ENCODE measurements around the gene SLC45A2. TPM values are rescaled to one million over a fixed set of nuclear protein-coding genes. Genes with fewer than 3 reads are reported as not detected.

Gene SLC45A2
- total RNA-seq, 1 donor from 2014 or later: not detected

DNA sequence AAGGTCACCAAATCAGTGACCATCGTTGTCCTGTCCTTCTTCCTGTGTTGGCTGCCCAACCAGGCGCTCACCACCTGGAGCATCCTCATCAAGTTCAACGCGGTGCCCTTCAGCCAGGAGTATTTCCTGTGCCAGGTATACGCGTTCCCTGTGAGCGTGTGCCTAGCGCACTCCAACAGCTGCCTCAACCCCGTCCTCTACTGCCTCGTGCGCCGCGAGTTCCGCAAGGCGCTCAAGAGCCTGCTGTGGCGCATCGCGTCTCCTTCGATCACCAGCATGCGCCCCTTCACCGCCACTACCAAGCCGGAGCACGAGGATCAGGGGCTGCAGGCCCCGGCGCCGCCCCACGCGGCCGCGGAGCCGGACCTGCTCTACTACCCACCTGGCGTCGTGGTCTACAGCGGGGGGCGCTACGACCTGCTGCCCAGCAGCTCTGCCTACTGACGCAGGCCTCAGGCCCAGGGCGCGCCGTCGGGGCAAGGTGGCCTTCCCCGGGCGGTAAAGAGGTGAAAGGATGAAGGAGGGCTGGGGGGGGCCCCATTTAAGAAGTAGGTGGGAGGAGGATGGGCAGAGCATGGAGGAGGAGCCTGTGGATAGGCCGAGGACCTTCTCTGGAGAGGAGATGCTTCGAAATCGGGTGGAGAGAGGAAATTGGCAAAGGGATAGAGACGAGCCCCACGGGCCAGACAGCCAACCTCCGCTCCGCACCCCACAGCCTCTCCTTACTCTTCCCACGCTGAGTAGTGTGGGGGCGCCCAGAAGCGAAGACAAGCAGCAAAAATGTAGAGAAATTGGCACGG, 46.6 kb downstream of the SLC45A2 start:
- no peak overlapping the region for H3K4me3 ChIP-seq (ENCODE audit: low read depth, low read length)
- DNase-seq (ENCODE audit: low read depth): no peak
- TF ChIP-seq, protein P1, sequence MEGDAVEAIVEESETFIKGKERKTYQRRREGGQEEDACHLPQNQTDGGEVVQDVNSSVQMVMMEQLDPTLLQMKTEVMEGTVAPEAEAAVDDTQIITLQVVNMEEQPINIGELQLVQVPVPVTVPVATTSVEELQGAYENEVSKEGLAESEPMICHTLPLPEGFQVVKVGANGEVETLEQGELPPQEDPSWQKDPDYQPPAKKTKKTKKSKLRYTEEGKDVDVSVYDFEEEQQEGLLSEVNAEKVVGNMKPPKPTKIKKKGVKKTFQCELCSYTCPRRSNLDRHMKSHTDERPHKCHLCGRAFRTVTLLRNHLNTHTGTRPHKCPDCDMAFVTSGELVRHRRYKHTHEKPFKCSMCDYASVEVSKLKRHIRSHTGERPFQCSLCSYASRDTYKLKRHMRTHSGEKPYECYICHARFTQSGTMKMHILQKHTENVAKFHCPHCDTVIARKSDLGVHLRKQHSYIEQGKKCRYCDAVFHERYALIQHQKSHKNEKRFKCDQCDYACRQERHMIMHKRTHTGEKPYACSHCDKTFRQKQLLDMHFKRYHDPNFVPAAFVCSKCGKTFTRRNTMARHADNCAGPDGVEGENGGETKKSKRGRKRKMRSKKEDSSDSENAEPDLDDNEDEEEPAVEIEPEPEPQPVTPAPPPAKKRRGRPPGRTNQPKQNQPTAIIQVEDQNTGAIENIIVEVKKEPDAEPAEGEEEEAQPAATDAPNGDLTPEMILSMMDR (conservative IDR thresholded peaks at IDR 0.05; ENCODE audit: low read depth, low read length): no peak

DNA sequence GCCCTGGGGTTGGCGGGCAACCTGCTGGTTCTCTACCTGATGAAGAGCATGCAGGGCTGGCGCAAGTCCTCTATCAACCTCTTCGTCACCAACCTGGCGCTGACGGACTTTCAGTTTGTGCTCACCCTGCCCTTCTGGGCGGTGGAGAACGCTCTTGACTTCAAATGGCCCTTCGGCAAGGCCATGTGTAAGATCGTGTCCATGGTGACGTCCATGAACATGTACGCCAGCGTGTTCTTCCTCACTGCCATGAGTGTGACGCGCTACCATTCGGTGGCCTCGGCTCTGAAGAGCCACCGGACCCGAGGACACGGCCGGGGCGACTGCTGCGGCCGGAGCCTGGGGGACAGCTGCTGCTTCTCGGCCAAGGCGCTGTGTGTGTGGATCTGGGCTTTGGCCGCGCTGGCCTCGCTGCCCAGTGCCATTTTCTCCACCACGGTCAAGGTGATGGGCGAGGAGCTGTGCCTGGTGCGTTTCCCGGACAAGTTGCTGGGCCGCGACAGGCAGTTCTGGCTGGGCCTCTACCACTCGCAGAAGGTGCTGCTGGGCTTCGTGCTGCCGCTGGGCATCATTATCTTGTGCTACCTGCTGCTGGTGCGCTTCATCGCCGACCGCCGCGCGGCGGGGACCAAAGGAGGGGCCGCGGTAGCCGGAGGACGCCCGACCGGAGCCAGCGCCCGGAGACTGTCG, 47.3 kb downstream of the SLC45A2 start:
- DNase-seq (ENCODE audit: low read depth): no peak
- TF ChIP-seq, protein P1 (conservative IDR thresholded peaks at IDR 0.05; ENCODE audit: low read depth, low read length): no peak
- H3K4me3 ChIP-seq (ENCODE audit: low read depth, low read length): peak overlapping the region; percentile 60

DNA sequence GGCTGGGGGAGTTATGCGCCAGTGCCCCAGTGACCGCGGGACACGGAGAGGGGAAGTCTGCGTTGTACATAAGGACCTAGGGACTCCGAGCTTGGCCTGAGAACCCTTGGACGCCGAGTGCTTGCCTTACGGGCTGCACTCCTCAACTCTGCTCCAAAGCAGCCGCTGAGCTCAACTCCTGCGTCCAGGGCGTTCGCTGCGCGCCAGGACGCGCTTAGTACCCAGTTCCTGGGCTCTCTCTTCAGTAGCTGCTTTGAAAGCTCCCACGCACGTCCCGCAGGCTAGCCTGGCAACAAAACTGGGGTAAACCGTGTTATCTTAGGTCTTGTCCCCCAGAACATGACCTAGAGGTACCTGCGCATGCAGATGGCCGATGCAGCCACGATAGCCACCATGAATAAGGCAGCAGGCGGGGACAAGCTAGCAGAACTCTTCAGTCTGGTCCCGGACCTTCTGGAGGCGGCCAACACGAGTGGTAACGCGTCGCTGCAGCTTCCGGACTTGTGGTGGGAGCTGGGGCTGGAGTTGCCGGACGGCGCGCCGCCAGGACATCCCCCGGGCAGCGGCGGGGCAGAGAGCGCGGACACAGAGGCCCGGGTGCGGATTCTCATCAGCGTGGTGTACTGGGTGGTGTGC, 48.0 kb downstream of the SLC45A2 start, which contains the start of gene RXFP3:
TSS of gene RXFP3 (plus strand) at position 6 of the 636 bp plus-strand sequence. CDS start at position 361, 355 bp downstream.
- no peak for DNase-seq (ENCODE audit: low read depth)
- H3K4me3 ChIP-seq (ENCODE audit: low read depth, low read length): peak within 1 kb of the TSS; percentile 60
- TF ChIP-seq, protein P1 (conservative IDR thresholded peaks at IDR 0.05; ENCODE audit: low read depth, low read length): no peak

GRCh38 chr5:33936004-33936380, 48.5 kb downstream of the SLC45A2 start:
- H3K4me3 ChIP-seq (ENCODE audit: low read depth, low read length): peak overlapping the region; percentile 60
- DNase-seq (ENCODE audit: low read depth): peak; percentile 15

DNA sequence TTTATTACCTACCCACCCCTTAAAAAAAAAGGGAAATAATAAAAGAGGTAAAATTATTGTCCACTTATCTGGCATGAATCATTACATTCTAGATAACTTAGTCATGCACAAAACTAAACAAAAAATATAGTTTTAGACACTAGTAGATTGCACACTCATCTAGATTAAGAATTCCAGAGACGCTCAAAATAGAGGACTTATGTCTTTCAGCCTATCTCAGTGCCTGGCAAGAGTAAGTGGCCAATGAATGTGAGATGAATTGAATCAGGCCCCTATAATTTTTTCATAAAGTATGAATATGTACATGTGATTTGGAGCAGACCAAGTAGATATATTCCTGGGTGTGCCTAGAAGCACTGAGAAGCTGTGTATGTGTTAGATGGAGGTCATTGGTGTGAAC, 50.3 kb downstream of the SLC45A2 start:
- DNase-seq (ENCODE audit: low read depth): no peak
- TF ChIP-seq, protein P1 (conservative IDR thresholded peaks at IDR 0.05; ENCODE audit: low read depth, low read length): no peak
- H3K4me3 ChIP-seq (ENCODE audit: low read depth, low read length): no peak overlapping the region

More at GRCh38 chr5:33936004-33936380, 48.5 kb downstream of the SLC45A2 start:
- TF ChIP-seq, protein P1 (conservative IDR thresholded peaks at IDR 0.05; ENCODE audit: low read depth, low read length): peak; percentile 23

DNA sequence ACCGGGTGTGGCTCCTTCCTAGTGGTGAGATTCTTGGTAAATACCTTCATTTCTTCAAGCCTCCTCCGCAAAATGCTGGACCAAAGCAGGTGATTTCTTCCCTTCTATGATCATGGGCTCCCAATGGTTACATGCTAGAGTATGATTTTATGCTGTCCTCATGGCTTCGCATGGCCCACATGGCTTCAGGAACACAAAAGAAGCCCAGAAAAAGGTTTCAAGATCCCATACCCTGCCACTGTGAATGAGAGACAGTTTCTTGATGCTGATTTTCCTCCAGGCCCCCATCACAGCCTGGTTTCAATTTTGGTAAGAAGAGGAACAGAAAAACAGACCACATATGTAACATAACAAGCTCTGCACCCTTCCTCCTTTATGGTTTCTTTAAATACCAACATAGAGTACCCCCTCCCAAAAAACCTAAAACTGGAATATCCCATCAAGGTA, 50.7 kb downstream of the SLC45A2 start:
- no peak overlapping the region for H3K4me3 ChIP-seq (ENCODE audit: low read depth, low read length)
- TF ChIP-seq, protein P1 (conservative IDR thresholded peaks at IDR 0.05; ENCODE audit: low read depth, low read length): no peak
- DNase-seq (ENCODE audit: low read depth): no peak
